COLO668 (cell line): ENCODE measurements around the gene GAGE13.
"Not testable (repeated sequence)": the region's sequence is repeated elsewhere in the genome, so short reads cannot be mapped to it uniquely, and the experiment has no call there.

ENCODE experiments used
- DNase-seq: peaks from one replicate; lab custom pipeline; 2025; ENCODE audit not compliant: unreplicated experiment; lab: John Stamatoyannopoulos, UW

Gene GAGE13

DNA sequence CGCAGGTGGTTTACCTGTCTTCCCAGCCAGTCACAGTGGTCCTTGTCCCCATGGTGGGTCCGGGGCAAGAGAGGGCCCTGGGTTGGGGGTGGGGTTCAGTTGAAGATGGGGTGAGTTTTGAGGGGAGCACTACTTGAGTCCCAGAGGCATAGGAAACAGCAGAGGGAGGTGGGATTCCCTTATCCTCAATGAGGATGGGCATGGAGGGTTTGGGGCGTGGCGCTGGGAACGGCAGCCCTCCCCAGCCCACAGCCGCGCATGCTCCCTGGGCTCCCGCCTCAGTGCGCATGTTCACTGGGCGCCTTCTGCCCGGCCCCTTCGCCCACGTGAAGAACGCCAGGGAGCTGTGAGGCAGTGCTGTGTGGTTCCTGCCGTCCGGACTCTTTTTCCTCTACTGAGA lies at the start of gene GAGE13:
TSS of gene GAGE13 (plus strand) at position 301 of the 400 bp plus-strand sequence. CDS start 1,156 bp downstream, outside the sequence.
- DNase-seq = not testable (repeated sequence)

DNA sequence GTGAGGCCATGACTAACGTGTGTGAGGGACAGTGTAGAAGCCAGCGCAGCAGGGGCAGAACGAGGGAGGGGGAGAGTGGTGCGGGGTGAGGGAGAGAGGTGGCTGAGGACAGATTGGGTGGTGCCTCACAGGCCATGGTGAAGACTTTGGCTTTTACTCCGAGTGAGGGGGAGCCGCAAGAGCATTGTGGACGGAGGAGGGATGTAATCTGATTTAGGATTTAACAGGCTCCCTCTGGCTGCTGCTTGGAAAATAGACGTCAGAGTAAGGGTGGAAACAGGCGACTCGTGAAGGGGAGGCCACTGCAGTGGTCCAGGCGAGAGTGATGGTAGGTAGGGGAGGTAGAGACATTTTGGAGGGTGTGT lies 48.8 kb upstream of the GAGE13 start:
- no peak for DNase-seq

GRCh38 chrX:49284212-49284611 lies 47.2 kb upstream of the GAGE13 start:
- DNase-seq = no peak

DNA sequence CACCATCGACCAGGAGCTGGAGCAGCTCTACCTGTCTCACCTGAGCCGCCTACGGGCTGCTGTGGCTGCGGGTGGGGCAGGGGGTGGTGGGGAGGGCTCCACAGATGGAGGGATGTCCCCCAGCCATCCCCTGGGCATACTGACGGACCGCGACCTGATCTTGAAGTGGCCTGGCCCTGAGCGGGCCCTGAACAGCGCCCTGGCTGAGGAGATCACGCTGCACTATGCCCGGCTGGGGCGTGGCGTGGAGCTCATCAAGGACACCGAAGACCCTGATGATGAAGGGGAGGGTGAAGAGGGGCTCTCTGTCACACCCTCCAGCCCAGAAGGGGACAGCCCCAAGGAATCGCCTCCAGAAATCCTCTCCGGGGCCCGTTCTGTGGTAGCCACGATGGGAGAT lies 45.2 kb upstream of the GAGE13 start:
- no peak for DNase-seq

- no peak for DNase-seq
Observed at GRCh38 chrX:49286581-49286980, 44.8 kb upstream of the GAGE13 start.

DNA sequence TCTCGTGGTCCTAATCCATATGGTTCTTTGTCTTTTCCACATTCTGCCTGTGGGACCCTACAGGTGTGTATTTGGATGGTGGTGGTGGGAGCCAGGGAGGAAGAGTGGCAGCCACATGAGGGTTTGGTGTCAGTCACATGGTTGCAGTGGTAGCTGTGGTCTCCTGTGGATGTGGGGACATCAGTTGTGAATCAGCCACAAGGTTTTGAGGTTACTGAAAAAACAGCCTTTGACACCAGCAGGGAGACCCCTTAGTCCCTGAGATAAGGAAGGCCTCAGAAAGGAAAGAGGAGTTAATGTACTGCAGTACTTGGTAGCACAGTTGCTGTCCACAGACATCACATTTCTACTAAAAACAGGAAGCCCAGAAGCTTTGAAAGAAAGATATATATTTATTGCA lies 43.7 kb upstream of the GAGE13 start:
- DNase-seq = no peak

- no peak for DNase-seq
Observed at GRCh38 chrX:49290215-49290614, 41.2 kb upstream of the GAGE13 start.

DNA sequence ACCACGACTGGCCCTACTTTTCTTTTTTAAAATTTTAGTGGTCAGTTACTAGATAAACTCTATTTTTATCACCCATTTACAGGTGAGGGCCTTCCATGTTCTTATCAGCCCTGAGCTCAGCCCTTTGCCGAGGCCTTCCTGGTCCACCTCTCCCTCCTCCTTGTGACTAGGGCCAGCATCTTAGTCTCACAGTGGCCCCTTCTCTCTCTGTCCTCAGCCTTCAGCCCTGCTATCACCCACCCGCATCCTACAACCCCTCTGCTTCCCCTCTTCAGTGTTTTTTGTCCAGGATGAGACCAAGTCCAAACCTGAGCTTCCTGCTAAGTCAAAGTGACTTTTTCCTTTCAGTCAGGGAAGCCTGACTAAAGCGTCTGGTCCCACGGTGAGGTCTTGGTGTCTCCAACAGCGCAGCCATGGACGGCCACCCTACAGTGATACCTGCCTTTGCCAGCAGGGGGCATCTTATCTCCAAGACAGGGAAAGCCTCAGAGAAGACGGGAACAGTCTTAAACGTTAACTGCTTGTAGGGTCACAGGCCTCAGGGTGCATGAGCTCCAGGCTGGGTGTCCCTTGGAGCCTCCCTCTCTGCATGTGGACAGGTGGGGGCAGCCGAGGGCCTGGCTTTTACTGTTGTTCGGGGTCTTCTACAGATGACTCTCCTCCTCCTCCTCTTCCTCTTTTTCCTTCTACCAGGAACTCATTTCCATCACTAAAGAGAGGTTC lies 39.6 kb upstream of the GAGE13 start:
- peak; percentile 27 for DNase-seq

DNA sequence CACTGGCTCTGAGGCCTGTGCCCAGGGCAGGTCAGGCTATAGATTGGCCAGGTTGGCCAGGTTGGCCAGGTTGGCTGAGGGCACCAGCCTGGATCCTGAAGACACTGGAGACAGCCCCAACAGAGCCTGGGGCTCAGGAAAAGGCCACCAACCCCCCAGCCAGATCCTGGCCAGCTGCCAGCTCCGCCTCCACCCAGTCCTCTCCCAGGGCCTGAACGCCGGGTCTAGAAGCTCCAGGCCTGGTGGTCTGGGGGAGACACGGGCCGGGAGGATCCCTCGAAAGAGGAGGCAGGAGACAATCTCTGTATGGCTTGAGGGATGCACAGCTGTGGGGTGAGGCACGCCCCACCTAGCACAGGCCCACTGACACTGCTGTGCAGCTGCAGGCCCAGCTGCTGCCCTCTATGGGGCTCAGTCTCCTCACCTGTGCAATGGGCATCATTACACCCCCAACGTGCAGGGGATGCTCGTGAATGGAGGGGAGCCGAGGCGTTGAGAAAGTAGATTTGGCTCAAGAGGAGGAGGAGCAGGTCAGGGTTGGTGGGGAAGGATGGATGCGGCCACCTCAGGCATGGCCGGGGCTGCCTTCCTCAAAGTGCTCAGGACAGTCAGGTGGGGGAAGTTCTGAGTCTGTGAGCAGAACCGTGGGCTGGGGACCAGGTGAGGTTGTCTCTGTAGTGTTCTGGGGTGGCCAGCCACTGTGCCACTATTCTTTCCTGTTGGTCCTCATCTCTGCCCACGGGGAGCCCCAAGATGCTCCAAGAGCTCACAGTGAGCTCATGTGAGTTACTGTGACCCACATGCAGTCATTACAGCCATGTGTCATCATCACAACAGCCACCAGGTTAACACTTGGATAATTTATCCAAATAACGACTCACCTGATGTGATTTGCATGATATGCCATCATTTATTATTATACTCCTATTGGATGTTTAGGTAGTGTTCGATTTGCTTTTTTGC lies 38.7 kb upstream of the GAGE13 start:
- DNase-seq = no peak

GRCh38 chrX:49299293-49299692 lies 32.1 kb upstream of the GAGE13 start:
- DNase-seq = not testable (repeated sequence)

- no peak for DNase-seq
Observed at GRCh38 chrX:49300703-49301102, 30.7 kb upstream of the GAGE13 start.

GRCh38 chrX:49303346-49303745 lies 28.0 kb upstream of the GAGE13 start, which contains the start of gene GAGE10:
Gene GAGE10, plus strand, starts transcription at chrX:49303646. Its CDS starts 1,214 bp downstream, at chrX:49304860.
- DNase-seq = no peak

GRCh38 chrX:49307775-49308174 lies 23.6 kb upstream of the GAGE13 start:
- not testable (repeated sequence) for DNase-seq

GRCh38 chrX:49308604-49309269 lies 22.6 kb upstream of the GAGE13 start:
- DNase-seq = no peak

- DNase-seq = no peak
Observed at GRCh38 chrX:49309401-49309981, 21.9 kb upstream of the GAGE13 start.

DNA sequence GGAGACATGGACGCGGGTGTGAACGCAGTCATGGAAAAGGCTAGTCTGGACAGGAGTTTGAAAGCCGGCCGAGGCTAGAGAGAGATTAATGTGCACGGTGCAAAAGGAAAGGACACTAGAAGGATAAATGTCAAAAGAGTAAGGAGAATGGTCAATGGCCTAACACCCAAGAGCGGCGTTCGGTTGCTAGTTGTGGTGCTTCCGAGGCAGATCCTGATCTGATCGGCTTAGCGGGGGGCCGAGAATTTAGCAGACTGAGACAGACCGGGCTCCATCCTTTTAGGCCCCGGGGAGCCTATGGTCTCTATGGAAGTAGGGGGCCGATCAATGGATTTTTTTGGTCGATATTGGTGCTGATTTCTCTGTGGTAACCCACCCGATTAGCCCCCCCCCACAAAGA lies 21.0 kb upstream of the GAGE13 start:
- no peak for DNase-seq

- no peak for DNase-seq
Observed at GRCh38 chrX:49312176-49312575, 19.2 kb upstream of the GAGE13 start.

- DNase-seq = no peak
Observed at GRCh38 chrX:49316085-49316484, 15.3 kb upstream of the GAGE13 start.

GRCh38 chrX:49321737-49322136 lies 9.6 kb upstream of the GAGE13 start, which contains the start of gene GAGE12J:
Gene GAGE12J, plus strand, starts transcription at chrX:49322037. Its CDS starts 1,157 bp downstream, at chrX:49323194.
- DNase-seq = not testable (repeated sequence)

- DNase-seq = not testable (repeated sequence)
Observed at GRCh38 chrX:49322266-49322665, 9.1 kb upstream of the GAGE13 start.

GRCh38 chrX:49323735-49324134 lies 7.6 kb upstream of the GAGE13 start:
- not testable (repeated sequence) for DNase-seq
